Endothelial cell of umbilical vein (primary cell): ENCODE results near the gene LTF. TPM values are rescaled to one million over a fixed set of nuclear protein-coding genes. Genes with fewer than 3 reads are reported as not detected.

Source experiments
- BruUV-seq: library from RNA; stranded (reverse); fragments of 400-500 nt; replicated peaks from 2 replicates; lab custom pipeline; 2021; lab: Mats Ljungman, UMichigan
- CTCF ChIA-PET: fragments of 300-600, 350-600 bp; sonication (Branson Sonifier 250); formaldehyde crosslinking; loops from one replicate; lab custom pipeline; 2021; ENCODE audit warnings: antibody characterized with exemption, inconsistent platforms; lab: Charles Lee
- POLR2A ChIA-PET: fragments of 300-600, 350-600 bp; sonication (Branson Sonifier 250); formaldehyde crosslinking; loops from one replicate; lab custom pipeline; 2021; ENCODE audit warnings: antibody characterized with exemption, inconsistent platforms; lab: Charles Lee
- DNase-seq: peaks from one replicate; pipeline ENCODE4 v3.0.0-alpha.2; 2011; ENCODE audit warnings: low read depth, low spot score
- FAIRE-seq: peaks from 2 replicates; lab custom pipeline; 2011; peaks lifted over from hg19 to GRCh38; lab: Jason Lieb, UNC
- H2AFZ ChIP-seq: 2 replicates; pipeline ENCODE4 v1.6.0; 2012; ENCODE audit warnings: low read depth, low read length, control low read depth, inconsistent platforms
- H3K27ac ChIP-seq: 2 replicates; pipeline ENCODE4 v1.5.1; 2011; ENCODE audit warnings: low read depth, mild to moderate bottlenecking, control low read depth, low read length, moderate library complexity; ENCODE audit not compliant: insufficient read depth
- H3K27me3 ChIP-seq, 2 experiments: 2 replicates each; pipeline versions ENCODE4 v1.6.0 to v1.6.1; 2011; ENCODE audit warnings: low read length in 2 of 2, mixed read lengths in 1 of 2; ENCODE audit not compliant: control insufficient read depth in 2 of 2, insufficient read depth in 2 of 2
- H3K36me3 ChIP-seq, 2 experiments: 2 replicates in 1 of 2; 3 replicates in 1 of 2; pipeline ENCODE4 v1.5.1; 2011; ENCODE audit warnings: low read length in 2 of 2, mild to moderate bottlenecking in 1 of 2, moderate library complexity in 1 of 2; ENCODE audit not compliant: control insufficient read depth in 2 of 2, insufficient read depth in 2 of 2; ENCODE audit errors: extremely low read depth in 1 of 2
- H3K4me1 ChIP-seq: 3 replicates; pipeline ENCODE4 v1.5.1; 2011; ENCODE audit warnings: mild to moderate bottlenecking, low read length; ENCODE audit not compliant: control insufficient read depth, insufficient read depth; ENCODE audit errors: extremely low read depth
- H3K4me2 ChIP-seq: 2 replicates; pipeline ENCODE4 v1.6.1; 2011; ENCODE audit warnings: low read length, control low read depth, mixed read lengths; ENCODE audit not compliant: insufficient read depth
- H3K4me3 ChIP-seq, 3 experiments: fragments of 200-600 bp in 1 of 3; sonication (generic), shearing (Covaris generic) in 1 of 3; replicated peaks in 1 of 3; 2 replicates each; pipeline ENCODE4 v1.5.1; 2011 to 2016; ENCODE audit warnings: control low read depth in 3 of 3, low read length in 3 of 3, mild to moderate bottlenecking in 2 of 3, inconsistent platforms in 1 of 3, low read depth in 1 of 3, moderate library complexity in 1 of 3; ENCODE audit not compliant: insufficient read depth in 1 of 3
- H3K79me2 ChIP-seq: 2 replicates; pipeline ENCODE4 v1.6.0; 2012; ENCODE audit warnings: low read length, inconsistent platforms; ENCODE audit not compliant: control insufficient read depth, insufficient read depth
- H3K9ac ChIP-seq: replicated peaks from 2 replicates; pipeline ENCODE3; 2011; ENCODE audit warnings: low read length, control low read depth; ENCODE audit not compliant: insufficient read depth; ENCODE audit errors: extremely low read depth
- H3K9me1 ChIP-seq: replicated peaks from 3 replicates; pipeline ENCODE4 v1.6.0; 2011; ENCODE audit warnings: mild to moderate bottlenecking, low read length; ENCODE audit not compliant: control insufficient read depth, insufficient read depth; ENCODE audit errors: extremely low read depth
- H3K9me3 ChIP-seq: replicated peaks from 2 replicates; pipeline ENCODE4 v1.5.1; 2012; ENCODE audit warnings: low read length, inconsistent platforms; ENCODE audit not compliant: control insufficient read depth, insufficient read depth
- H4K20me1 ChIP-seq: replicated peaks from 2 replicates; pipeline ENCODE3; 2011; ENCODE audit warnings: mild to moderate bottlenecking, low read length; ENCODE audit not compliant: control insufficient read depth, insufficient read depth; ENCODE audit errors: extremely low read depth
- CTCF ChIP-seq, 2 donors: IDR thresholded peaks; 1 replicate in 1 of 2; 2 replicates in 1 of 2; pipeline ENCODE4 v1.5.1; 2011; ENCODE audit warnings: low read length in 2 of 2, mild to moderate bottlenecking in 2 of 2, moderate library complexity in 2 of 2, control low read depth in 1 of 2, inconsistent platforms in 1 of 2, low read depth in 1 of 2; ENCODE audit not compliant: insufficient read depth in 1 of 2; ENCODE audit errors: extremely low read depth in 1 of 2
- EZH2 ChIP-seq: IDR thresholded peaks from 2 replicates; pipeline ENCODE4 v1.6.1; 2012; ENCODE audit warnings: borderline replicate concordance, low read depth, mild to moderate bottlenecking, moderate library complexity, low read length, inconsistent platforms; ENCODE audit not compliant: severe bottlenecking
- FOS ChIP-seq: IDR thresholded peaks from 2 replicates; pipeline ENCODE4 v1.6.1; 2011; ENCODE audit warnings: mild to moderate bottlenecking, low read length, moderate library complexity, borderline replicate concordance; ENCODE audit not compliant: insufficient read depth
- GATA2 ChIP-seq: IDR thresholded peaks from 2 replicates; pipeline ENCODE4 v1.7.0; 2011; ENCODE audit warnings: low read depth, mild to moderate bottlenecking, moderate library complexity, mixed read lengths, low read length; ENCODE audit not compliant: insufficient read length, insufficient read depth
- JUN ChIP-seq: IDR thresholded peaks from 2 replicates; pipeline ENCODE4 v1.6.1; 2011; ENCODE audit warnings: borderline replicate concordance, low read depth; ENCODE audit not compliant: insufficient read length, insufficient read depth
- MAX ChIP-seq: IDR thresholded peaks from 2 replicates; pipeline ENCODE4 v1.6.1; 2011; ENCODE audit not compliant: insufficient read depth, insufficient read length
- MYC ChIP-seq: IDR thresholded peaks from one replicate; pipeline ENCODE4 v1.6.1; 2011; ENCODE audit warnings: mild to moderate bottlenecking, low read depth, low read length
- POLR2A ChIP-seq: IDR thresholded peaks from 2 replicates; pipeline ENCODE4 v1.6.1; 2012; ENCODE audit warnings: low read depth, mild to moderate bottlenecking, control low read depth, low read length
- POLR2AphosphoS5 ChIP-seq: IDR thresholded peaks from 2 replicates; pipeline ENCODE4 v1.6.1; 2012; ENCODE audit warnings: low read depth, mild to moderate bottlenecking, control low read depth, low read length, moderate library complexity; ENCODE audit not compliant: insufficient read depth
- dilution Hi-C: fragments of 300-500 bp; cut with MboI; formaldehyde crosslinking; loops from one replicate; pipeline ENCODE4 v1.15.0; 2019; ENCODE audit warnings: low sequenced_read_pairs; ENCODE audit not compliant: extremely low pct_ligation_motif_present
- intact Hi-C: fragments of 100-400 bp; cut with micrococcal nuclease; formaldehyde crosslinking; loops from one replicate; pipeline ENCODE4 v1.10.0; 2022
- polyA plus RNA-seq, 4 experiments: library from polyadenylated mRNA; depleted of rRNA in 3 of 4; stranded (reverse) in 3 of 4; unstranded in 1 of 4; fragments of >200 nt; gene quantifications; 2 replicates each; pipeline versions ENCODE4 v1.2.1 to v1.2.3, GENCODE V29; 2011 to 2012; ENCODE audit warnings: missing spikeins in 1 of 4
- total RNA-seq: library from RNA; stranded (reverse); gene quantifications from 2 replicates; pipeline ENCODE4 v1.2.3, GENCODE V29; 2021

Gene LTF
- total and polyA plus RNA-seq, 2 donors (not counting 3 experiments of a cell fraction or from before 2014, with no cell fraction given): not detected

- peaks cover 2% of the 10 kb centered on the region for H3K4me1 ChIP-seq
- H3K9ac ChIP-seq: no peak overlapping the region
- BruUV-seq: no TSS peak
- FAIRE-seq (no peak), DNase-seq (no peak)
- no peak overlapping the region for H3K4me3 ChIP-seq
- TF ChIP-seq GATA2 (no peak), EZH2 (no peak), POLR2AphosphoS5 (no peak), CTCF (IDR thresholded peaks at IDR 0.05; ENCODE audit: extremely low read depth in 1 of 2, insufficient read depth in 1 of 2, low read depth in 1 of 2, low read length in 2 of 2) (no peak), FOS (no peak), MYC (no peak), MAX (no peak), JUN (no peak), POLR2A (no peak)
- no peak overlapping the region for H3K27ac ChIP-seq
- ChIA-PET POLR2A (interaction anchor here (1.9 kb wide), 1 partner anchor 69 kb away, joined by 5 read pairs; no protein-coding TSS in a partner anchor), CTCF (interaction anchor here (0.9 to 4.9 kb wide), 42 partner anchors 9 to 420 kb away, joined by 3 to 260 read pairs (median 10); partner anchors contain the start of genes ALS2CL, LRRC2 and RTP3)
- H2AFZ ChIP-seq: no peak overlapping the region
- intact Hi-C loops: loop anchor here (10.0 kb wide), 1 partner anchor 405 kb away; no protein-coding TSS in a partner anchor
- H3K27me3 ChIP-seq: peaks cover 2 to 7% of the 10 kb centered on the region in 2 experiments
- no peak overlapping the region for H3K4me2 ChIP-seq
- H4K20me1 ChIP-seq: no peaks in the 10 kb centered on the region
- no peaks in the 10 kb centered on the region for H3K9me1 ChIP-seq
- H3K79me2 ChIP-seq: no peaks in the 10 kb centered on the region
- no peaks in the 10 kb centered on the region for H3K36me3 ChIP-seq
- dilution Hi-C loops: no loop called here
- H3K9me3 ChIP-seq: no peaks in the 10 kb centered on the region
Measured at GRCh38 chr3:46489381-46489780, 24.7 kb upstream of the LTF start.
